Panc1 (cell line): ENCODE measurements around the gene NAA80. TPM values are rescaled to one million over a fixed set of nuclear protein-coding genes. Genes with fewer than 3 reads are reported as not detected.

ENCODE experiments used
- ATAC-seq: fragments of 200-7000 bp; cut with Tn5 transposase; 2 replicates; pipeline ENCODE4 v1.9.1; 2020; ENCODE audit warnings: mild to moderate bottlenecking, moderate library complexity
- BruUV-seq: library from RNA; stranded (reverse); fragments of 400-500 nt; replicated peaks from 2 replicates; lab custom pipeline; 2021; lab: Mats Ljungman, UMichigan
- CTCF ChIA-PET: fragments of 300-600 bp; sonication (Branson Sonifier 250); formaldehyde crosslinking; loops from one replicate; lab custom pipeline; 2022; ENCODE audit warnings: antibody characterized with exemption; lab: Charles Lee
- POLR2A ChIA-PET: fragments of 300-600 bp; sonication (Branson Sonifier 250); formaldehyde crosslinking; loops from one replicate; lab custom pipeline; 2022; ENCODE audit warnings: antibody characterized with exemption; lab: Charles Lee
- DNase-seq: peaks from one replicate; pipeline ENCODE4 v3.0.0-alpha.2; 2010; ENCODE audit warnings: low read depth, low spot score
- H3K27ac ChIP-seq: 2 replicates; pipeline ENCODE4 v1.5.1; 2011; ENCODE audit warnings: mild to moderate bottlenecking, low read length, inconsistent platforms
- H3K27me3 ChIP-seq: fragments of 200-500 bp; sonication (Bioruptor generic); 2 replicates; pipeline ENCODE4 v1.6.0; 2014; ENCODE audit warnings: low read length, inconsistent platforms; ENCODE audit not compliant: control insufficient read depth, insufficient read depth
- H3K36me3 ChIP-seq: fragments of 200-500 bp; sonication (Bioruptor generic); 2 replicates; pipeline ENCODE4 v1.5.1; 2014; ENCODE audit warnings: inconsistent platforms, mild to moderate bottlenecking, low read length, moderate library complexity; ENCODE audit not compliant: control insufficient read depth, insufficient read depth
- H3K4me1 ChIP-seq: 2 replicates; pipeline ENCODE4 v1.5.1; 2011; ENCODE audit warnings: inconsistent platforms, mild to moderate bottlenecking, low read length, moderate library complexity; ENCODE audit not compliant: control insufficient read depth, insufficient read depth
- H3K4me3 ChIP-seq, 2 experiments: 2 replicates each; pipeline ENCODE4 v1.5.1; 2011 to 2012; ENCODE audit warnings: low read depth in 2 of 2, low read length in 2 of 2, mild to moderate bottlenecking in 2 of 2, inconsistent platforms in 1 of 2, moderate library complexity in 1 of 2
- H3K9me3 ChIP-seq: fragments of 200-500 bp; sonication (Bioruptor generic); 2 replicates; pipeline ENCODE4 v1.5.1; 2014; ENCODE audit warnings: low read depth, mild to moderate bottlenecking, inconsistent platforms, low read length, moderate library complexity; ENCODE audit not compliant: control insufficient read depth, insufficient read depth
- CTCF ChIP-seq: fragments of 450-650 bp; IDR thresholded peaks from 2 replicates; pipeline ENCODE4 v1.5.1; 2017; ENCODE audit warnings: mild to moderate bottlenecking
- POLR2AphosphoS5 ChIP-seq: IDR thresholded peaks from 2 replicates; pipeline ENCODE4 v1.6.1; 2012; ENCODE audit warnings: mild to moderate bottlenecking, low read depth, low read length, moderate library complexity
- REST ChIP-seq, 2 experiments: IDR thresholded peaks; 2 replicates each; pipeline ENCODE4 v1.6.1; 2011 to 2012; ENCODE audit warnings: low read depth in 2 of 2, control low read depth in 1 of 2, low read length in 1 of 2, mild to moderate bottlenecking in 1 of 2, moderate library complexity in 1 of 2; ENCODE audit not compliant: insufficient read depth in 1 of 2
- SIN3A ChIP-seq: IDR thresholded peaks from 2 replicates; pipeline ENCODE4 v1.6.1; 2012; ENCODE audit warnings: low read depth, mild to moderate bottlenecking, low read length, moderate library complexity, borderline replicate concordance; ENCODE audit not compliant: insufficient read depth
- TCF7L2 ChIP-seq: IDR thresholded peaks from 2 replicates; pipeline ENCODE4 v1.6.1; 2011; ENCODE audit warnings: mild to moderate bottlenecking, low read depth, low read length, inconsistent platforms
- in situ Hi-C: cut with HindIII; loops from 2 replicates; pipeline ENCODE4 v1.10.0; 2016; ENCODE audit warnings: low sequenced_read_pairs, low pct_unique_long_range_greater_than_20kb
- intact Hi-C: fragments of 100-400 bp; cut with micrococcal nuclease; formaldehyde crosslinking; loops from one replicate; pipeline ENCODE4 v1.10.0; 2022; ENCODE audit not compliant: unreplicated experiment
- total RNA-seq: library from RNA; stranded (reverse); gene quantifications from one replicate; pipeline ENCODE4 v1.2.1, GENCODE V29; 2021; ENCODE audit not compliant: unreplicated experiment

NAA80 gene
- total RNA-seq, 1 experiment from 2014 or later, result 7.2 TPM

- no TSS peak for BruUV-seq
- intact Hi-C loops, result no loop called here
- no peaks in the 10 kb centered on the region for H3K9me3 ChIP-seq
- in situ Hi-C loops, result no loop called here
- no peak for TF ChIP-seq SIN3A
- no peak for TF ChIP-seq REST (IDR thresholded peaks at IDR 0.05; ENCODE audit: insufficient read depth in 1 of 2, low read depth in 2 of 2, low read length in 1 of 2)
- no peak for TF ChIP-seq CTCF
- TF ChIP-seq TCF7L2, result no peak
- no peak for TF ChIP-seq POLR2AphosphoS5
- CTCF ChIA-PET, result interaction anchor here (0.6 kb wide), 2 partner anchors 25 to 32 kb away, joined by 4 to 6 read pairs; no protein-coding TSS in a partner anchor
- ATAC-seq, result no peak
- no peaks in the 10 kb centered on the region for H3K27me3 ChIP-seq
- no peaks in the 10 kb centered on the region for H3K36me3 ChIP-seq
- POLR2A ChIA-PET, result no interaction called here
- H3K4me3 ChIP-seq, result no peak overlapping the region
- DNase-seq, result no peak
- H3K27ac ChIP-seq, result no peak overlapping the region
- no peaks in the 10 kb centered on the region for H3K4me1 ChIP-seq
Observed at GRCh38 chr3:50279255-50280016, 19.8 kb downstream of the NAA80 start.

GRCh38 chr3:50278880-50279224, 20.4 kb downstream of the NAA80 start, which contains the start of gene LSMEM2:
Gene LSMEM2 (plus strand): TSS chr3:50279087. CDS start chr3:50279114, 27 bp downstream.
- H3K27ac ChIP-seq, result no peak within 1 kb of the TSS
- no peak within 1 kb of the TSS for H3K4me3 ChIP-seq
- DNase-seq (no peak), ATAC-seq (no peak)
- no peaks in the 10 kb centered on the region; the same call in 1 of the 2 replicates for H3K4me1 ChIP-seq
- H3K9me3 ChIP-seq, result no peaks in the 10 kb centered on the region
- CTCF ChIA-PET, result no interaction called here
- in situ Hi-C loops, result no loop called here
- TF ChIP-seq SIN3A (no peak), CTCF (no peak), POLR2AphosphoS5 (no peak), REST (IDR thresholded peaks at IDR 0.05; ENCODE audit: insufficient read depth in 1 of 2, low read depth in 2 of 2, low read length in 1 of 2) (no peak), TCF7L2 (no peak)
- no peaks in the 10 kb centered on the region for H3K36me3 ChIP-seq
- POLR2A ChIA-PET, result no interaction called here
- intact Hi-C loops, result no loop called here
- no peaks in the 10 kb centered on the region for H3K27me3 ChIP-seq
- no TSS peak for BruUV-seq
